Measurements from ENCODE around the gene RHOB.

The RHOB gene

GRCh38 chr2:20473128-20473527 lies 26.3 kb downstream of the RHOB start:
- no peak for DNase-seq (ENCODE audit: low read depth in 1 of 2, low spot score in 1 of 2)

- no peak for DNase-seq (ENCODE audit: low read depth in 1 of 2, low spot score in 1 of 2)
Measured at GRCh38 chr2:20474757-20475566, 28.1 kb downstream of the RHOB start.

GRCh38 chr2:20475567-20475952 lies 28.7 kb downstream of the RHOB start:
- no peak for DNase-seq (ENCODE audit: low read depth in 1 of 2, low spot score in 1 of 2)

GRCh38 chr2:20476481-20476880 lies 29.6 kb downstream of the RHOB start:
- DNase-seq (ENCODE audit: low read depth in 1 of 2, low spot score in 1 of 2) = no peak

- no peak for DNase-seq (ENCODE audit: low read depth in 1 of 2, low spot score in 1 of 2)
Measured at GRCh38 chr2:20476950-20477349, 30.1 kb downstream of the RHOB start.

- DNase-seq (ENCODE audit: low read depth in 1 of 2, low spot score in 1 of 2) = no peak
Measured at GRCh38 chr2:20478961-20479360, 32.1 kb downstream of the RHOB start.

GRCh38 chr2:20479835-20480234 lies 33.0 kb downstream of the RHOB start:
- no peak for DNase-seq (ENCODE audit: low read depth in 1 of 2, low spot score in 1 of 2)

- DNase-seq (ENCODE audit: low read depth in 1 of 2, low spot score in 1 of 2) = no peak
Measured at GRCh38 chr2:20480913-20481312, 34.0 kb downstream of the RHOB start.

- DNase-seq (ENCODE audit: low read depth in 1 of 2, low spot score in 1 of 2) = no peak
Measured at GRCh38 chr2:20481798-20482405, 35.0 kb downstream of the RHOB start.

- DNase-seq (ENCODE audit: low read depth in 1 of 2, low spot score in 1 of 2) = no peak
Measured at GRCh38 chr2:20482725-20483124, 35.9 kb downstream of the RHOB start.

- no peak for DNase-seq (ENCODE audit: low read depth in 1 of 2, low spot score in 1 of 2)
Measured at GRCh38 chr2:20483194-20483895, 36.5 kb downstream of the RHOB start.

- no peak for DNase-seq (ENCODE audit: low read depth in 1 of 2, low spot score in 1 of 2)
Measured at GRCh38 chr2:20484034-20484617, 37.3 kb downstream of the RHOB start.

GRCh38 chr2:20484810-20485611 lies 38.1 kb downstream of the RHOB start:
- DNase-seq (ENCODE audit: low read depth in 1 of 2, low spot score in 1 of 2) = no peak

- no peak for DNase-seq (ENCODE audit: low read depth in 1 of 2, low spot score in 1 of 2)
Measured at GRCh38 chr2:20485612-20486388, 38.9 kb downstream of the RHOB start.

GRCh38 chr2:20486571-20486970 lies 39.7 kb downstream of the RHOB start:
- DNase-seq (ENCODE audit: low read depth in 1 of 2, low spot score in 1 of 2) = no peak

- no peak for DNase-seq (ENCODE audit: low read depth in 1 of 2, low spot score in 1 of 2)
Measured at GRCh38 chr2:20487030-20487391, 40.1 kb downstream of the RHOB start.

- no peak for DNase-seq (ENCODE audit: low read depth in 1 of 2, low spot score in 1 of 2)
Measured at GRCh38 chr2:20487392-20488174, 40.7 kb downstream of the RHOB start.

GRCh38 chr2:20488201-20488641 lies 41.3 kb downstream of the RHOB start:
- DNase-seq (ENCODE audit: low read depth in 1 of 2, low spot score in 1 of 2) = no peak

- DNase-seq (ENCODE audit: low read depth in 1 of 2, low spot score in 1 of 2) = no peak
Measured at GRCh38 chr2:20488782-20489181, 41.9 kb downstream of the RHOB start.
